NCI-H1694 treated with DMSO at 0.1 percent for 48 hours (cell line): Measurements from ENCODE around the gene VTN.
A peak's percentile ranks its signal among the peaks of the same experiment; 100 is the strongest.

Experiments
- DNase-seq: peaks from one replicate; lab custom pipeline; 2025; lab: John Stamatoyannopoulos, UW

The VTN gene

GRCh38 chr17:28395426-28395825, 25.3 kb upstream of the VTN start:
- no peak for DNase-seq

GRCh38 chr17:28394337-28395116, 24.4 kb upstream of the VTN start:
- DNase-seq: no peak

GRCh38 chr17:28392491-28392890, 22.4 kb upstream of the VTN start:
- DNase-seq: no peak

- no peak for DNase-seq
Measured at GRCh38 chr17:28391401-28391800, 21.3 kb upstream of the VTN start.

GRCh38 chr17:28390984-28391383, 20.9 kb upstream of the VTN start:
- DNase-seq: no peak

- no peak for DNase-seq
Measured at GRCh38 chr17:28390563-28390962, 20.5 kb upstream of the VTN start.

GRCh38 chr17:28390141-28390540, 20.0 kb upstream of the VTN start:
- no peak for DNase-seq

- no peak for DNase-seq
Measured at GRCh38 chr17:28388106-28388505, 18.0 kb upstream of the VTN start.

GRCh38 chr17:28386391-28386790, 16.3 kb upstream of the VTN start:
- no peak for DNase-seq

GRCh38 chr17:28385406-28385805, 15.3 kb upstream of the VTN start:
- no peak for DNase-seq

- no peak for DNase-seq
Measured at GRCh38 chr17:28385037-28385400, 14.9 kb upstream of the VTN start.

- DNase-seq: no peak
Measured at GRCh38 chr17:28384281-28385036, 14.4 kb upstream of the VTN start.

- DNase-seq: no peak
Measured at GRCh38 chr17:28381141-28381825, 11.2 kb upstream of the VTN start.

- DNase-seq: no peak
Measured at GRCh38 chr17:28379814-28380801, 10.0 kb upstream of the VTN start.

- peak; percentile 13 for DNase-seq
Measured at GRCh38 chr17:28372945-28373274, 2.8 kb upstream of the VTN start.

GRCh38 chr17:28372203-28372944, 2.3 kb upstream of the VTN start:
- DNase-seq: no peak

GRCh38 chr17:28371245-28372202, 1.4 kb upstream of the VTN start, which contains the start of gene SARM1:
Gene SARM1 (plus strand): TSS chr17:28371694. CDS start chr17:28372033, 339 bp downstream.
- peak; percentile 84 for DNase-seq

- no peak for DNase-seq
Measured at GRCh38 chr17:28370744-28371103, 617 bp upstream of the VTN start.

GRCh38 chr17:28369684-28370034, 448 bp downstream of the VTN start:
- no peak for DNase-seq
